ENCODE data around the gene LIMA1.

DNA sequence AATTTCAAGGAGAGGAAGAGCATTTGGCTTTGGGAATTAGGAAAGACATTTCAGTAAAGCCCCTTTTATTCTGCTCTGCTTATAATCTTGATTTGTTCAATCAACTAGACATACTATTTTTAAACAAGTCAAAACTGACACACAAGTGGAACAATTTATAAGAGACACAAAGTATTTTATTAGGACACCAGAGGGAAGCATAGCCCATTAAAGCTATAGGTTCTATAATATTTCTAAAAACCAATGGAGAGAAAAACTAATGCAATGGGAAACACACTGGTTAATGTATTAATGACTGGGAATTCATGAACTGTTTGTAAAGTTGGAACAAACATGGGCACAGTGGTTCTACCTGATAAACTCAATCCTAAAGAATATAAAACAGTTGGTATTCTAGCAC lies 100.9 kb downstream of the LIMA1 start:
- TF ChIP-seq CTCF (IDR thresholded peaks at IDR 0.05; ENCODE audit: low read depth, low read length) (no peak), MYC (IDR thresholded peaks at IDR 0.05; ENCODE audit: low read depth, low read length) (no peak)
- TF ChIP-seq, protein P1, sequence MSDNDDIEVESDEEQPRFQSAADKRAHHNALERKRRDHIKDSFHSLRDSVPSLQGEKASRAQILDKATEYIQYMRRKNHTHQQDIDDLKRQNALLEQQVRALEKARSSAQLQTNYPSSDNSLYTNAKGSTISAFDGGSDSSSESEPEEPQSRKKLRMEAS (IDR thresholded peaks at IDR 0.05; ENCODE audit: low read depth, low read length), result no peak

Data from NB4 (cell line).